GM19455 (cell line): ENCODE results near the gene LLCFC1.

ENCODE experiments used
- ATAC-seq: cut with Tn5 transposase; IDR thresholded peaks from one replicate; pipeline ENCODE4 v1.9.1; 2021; ENCODE audit not compliant: unreplicated experiment

The LLCFC1 gene

DNA sequence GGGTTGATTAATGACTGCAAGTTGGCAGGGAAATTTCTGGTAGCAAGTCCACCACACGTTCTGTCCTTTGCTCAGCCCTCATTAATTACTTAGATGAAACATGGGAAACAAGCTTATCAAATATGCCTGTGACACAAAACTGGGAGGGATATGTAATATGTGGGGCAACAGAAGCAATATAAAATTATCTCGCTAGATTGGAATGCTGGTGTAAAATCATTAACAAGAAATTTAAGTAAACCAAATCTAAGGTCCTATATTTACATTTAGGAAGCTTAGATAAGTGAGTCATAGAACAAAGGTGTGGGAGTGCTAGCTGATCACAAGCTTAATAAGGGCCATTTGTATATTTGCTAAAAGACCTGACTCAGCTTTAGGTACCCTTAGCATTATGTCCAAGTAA, 29.3 kb upstream of the LLCFC1 start:
- no peak for ATAC-seq

- ATAC-seq, result no peak
These were observed 28.8 kb upstream of the LLCFC1 start for GRCh38 chr7:142910481-142910880.

- no peak for ATAC-seq
These were observed 26.2 kb upstream of the LLCFC1 start for GRCh38 chr7:142913051-142913450.

- ATAC-seq, result no peak
These were observed 25.7 kb upstream of the LLCFC1 start for GRCh38 chr7:142913566-142913965.

DNA sequence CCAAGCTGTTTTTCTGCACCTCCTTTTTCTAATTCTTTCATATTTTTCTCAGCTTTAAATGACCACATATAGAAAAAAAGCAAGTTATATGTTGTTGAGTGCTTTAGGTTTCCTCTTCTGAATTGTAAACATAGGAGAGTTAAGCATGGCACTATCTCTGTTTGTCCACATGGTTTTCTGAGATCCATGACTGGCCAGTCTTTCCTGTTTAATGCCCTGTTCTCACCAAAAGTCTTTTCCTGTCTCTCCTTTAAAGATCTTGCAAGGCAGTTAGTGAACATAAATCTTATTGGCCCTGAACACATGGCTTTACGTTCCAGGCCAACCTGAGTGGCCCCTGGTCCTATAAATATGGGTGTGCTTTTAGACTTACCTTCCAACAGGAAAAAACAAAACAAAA, 25.2 kb upstream of the LLCFC1 start:
- no peak for ATAC-seq

- no peak for ATAC-seq
These were observed 24.0 kb upstream of the LLCFC1 start for GRCh38 chr7:142915315-142915714.

DNA sequence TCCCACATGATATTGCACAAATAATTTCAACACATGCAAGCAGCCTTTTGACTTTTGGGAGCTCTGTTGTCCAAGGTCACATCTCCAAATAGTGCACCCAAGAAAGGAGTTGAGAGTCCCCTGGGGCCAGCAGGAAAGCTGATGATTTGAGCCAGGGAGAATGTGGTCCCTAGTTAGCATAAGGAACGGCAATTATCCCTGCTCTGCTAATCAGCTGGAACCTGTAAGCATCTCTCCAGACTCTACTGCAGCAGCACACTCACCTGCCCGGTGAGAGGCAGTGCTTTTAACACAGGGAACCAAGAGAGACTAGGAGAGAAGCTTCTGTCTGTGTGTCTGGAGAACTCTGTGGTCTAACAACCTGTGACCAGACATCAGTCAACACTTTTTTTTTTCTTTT, 22.8 kb upstream of the LLCFC1 start:
- no peak for ATAC-seq

DNA sequence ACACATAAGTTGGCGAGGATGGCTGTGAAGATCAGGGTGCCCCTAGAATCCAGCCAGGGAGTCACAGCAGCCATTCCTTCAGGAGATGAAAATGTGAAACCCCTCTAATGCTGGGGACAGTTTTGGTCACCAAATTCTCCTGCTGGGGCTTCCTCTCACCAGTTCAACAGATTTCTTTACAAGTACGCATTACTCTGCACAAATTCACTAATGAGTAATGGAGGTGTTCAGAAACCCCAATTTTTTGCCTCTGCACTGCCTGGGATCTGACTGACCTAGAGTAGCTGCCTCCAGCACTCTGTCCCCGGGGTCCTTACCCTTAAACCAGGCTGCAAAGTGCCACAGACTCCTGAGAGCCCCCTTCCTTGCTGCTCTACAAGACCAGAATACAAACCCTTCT, 21.8 kb upstream of the LLCFC1 start:
- no peak for ATAC-seq

GRCh38 chr7:142918901-142919300, 20.4 kb upstream of the LLCFC1 start:
- no peak for ATAC-seq

- no peak for ATAC-seq
These were observed 19.6 kb upstream of the LLCFC1 start for GRCh38 chr7:142919656-142920055.

DNA sequence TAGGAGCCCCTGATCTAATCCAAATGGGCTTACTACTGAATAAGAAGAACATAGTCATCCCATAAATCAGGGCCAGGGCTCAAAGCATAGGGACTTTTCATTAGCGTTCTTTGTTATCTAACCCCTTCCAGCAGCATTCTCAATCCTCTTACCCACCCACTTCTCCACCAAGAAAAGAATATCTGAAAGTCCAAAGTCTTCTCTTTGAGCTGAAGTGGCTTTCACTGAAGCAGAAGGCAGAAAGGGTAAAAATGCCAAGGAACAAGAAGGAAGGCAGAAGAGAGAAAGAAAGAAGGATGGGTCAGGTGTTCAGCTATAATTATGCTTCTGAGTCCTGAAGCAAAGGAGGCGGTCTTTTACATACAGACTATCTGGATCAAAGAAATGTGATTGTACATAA, 15.9 kb upstream of the LLCFC1 start:
- ATAC-seq, result no peak

- no peak for ATAC-seq
These were observed 13.9 kb upstream of the LLCFC1 start for GRCh38 chr7:142925413-142925812.

- no peak for ATAC-seq
These were observed 12.1 kb upstream of the LLCFC1 start for GRCh38 chr7:142927085-142927745.

GRCh38 chr7:142927949-142928348, 11.3 kb upstream of the LLCFC1 start:
- no peak for ATAC-seq

DNA sequence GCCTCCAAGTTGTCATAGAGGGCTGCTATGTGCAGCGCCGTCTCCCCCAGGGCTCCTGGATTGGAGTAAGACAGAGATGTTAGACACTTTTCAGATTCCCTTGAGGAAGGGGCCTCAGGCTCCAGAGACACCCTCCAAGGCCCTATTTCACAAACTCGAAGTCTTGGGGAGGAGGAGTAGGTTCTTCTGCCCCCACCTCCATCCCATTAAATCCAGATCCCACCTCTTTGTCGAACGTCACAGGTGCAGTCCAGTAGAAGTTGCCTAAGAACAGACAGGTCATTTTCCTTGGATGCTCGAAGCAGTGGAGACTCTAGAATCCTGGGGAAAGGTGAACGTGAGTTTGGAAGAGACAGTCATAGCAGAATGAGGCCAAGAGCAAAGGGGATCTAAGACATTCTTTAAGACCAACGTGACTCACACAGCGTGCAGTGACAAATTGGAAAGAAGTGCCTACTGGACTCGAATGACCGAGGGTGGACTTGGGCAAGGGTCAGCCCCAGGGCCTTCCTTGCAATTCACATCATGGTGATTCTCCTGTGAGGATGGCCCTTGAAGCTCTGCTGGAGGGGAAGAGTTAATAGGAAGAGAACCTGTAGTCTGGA, 9.1 kb upstream of the LLCFC1 start:
- no peak for ATAC-seq

GRCh38 chr7:142932386-142933091, 6.7 kb upstream of the LLCFC1 start:
- no peak for ATAC-seq

DNA sequence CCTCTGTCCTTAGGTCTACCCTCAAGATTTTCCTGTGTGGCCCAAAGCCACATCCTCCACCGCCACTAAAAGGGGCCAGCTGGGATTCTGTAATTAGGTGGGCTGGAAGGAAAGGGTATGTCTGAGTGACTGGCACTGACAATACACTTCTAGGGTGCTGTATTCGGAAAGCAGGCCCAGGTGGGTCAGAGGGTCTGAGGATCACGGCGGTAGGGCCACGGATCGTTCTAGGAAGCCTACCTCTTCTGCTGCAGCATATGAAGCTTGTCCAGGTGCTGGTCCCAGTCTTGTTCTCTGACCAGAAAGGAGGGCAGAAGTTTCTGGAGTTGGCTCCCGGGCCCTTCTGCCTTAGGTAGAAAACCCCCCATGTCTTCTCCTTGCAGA, 6.2 kb upstream of the LLCFC1 start:
- no peak for ATAC-seq

- no peak for ATAC-seq
These were observed 5.7 kb upstream of the LLCFC1 start, which contains the start of gene TRPV5 for GRCh38 chr7:142933624-142934023. Gene TRPV5, minus strand, starts transcription at chr7:142933746. Its CDS starts 287 bp downstream, at chr7:142933459.

DNA sequence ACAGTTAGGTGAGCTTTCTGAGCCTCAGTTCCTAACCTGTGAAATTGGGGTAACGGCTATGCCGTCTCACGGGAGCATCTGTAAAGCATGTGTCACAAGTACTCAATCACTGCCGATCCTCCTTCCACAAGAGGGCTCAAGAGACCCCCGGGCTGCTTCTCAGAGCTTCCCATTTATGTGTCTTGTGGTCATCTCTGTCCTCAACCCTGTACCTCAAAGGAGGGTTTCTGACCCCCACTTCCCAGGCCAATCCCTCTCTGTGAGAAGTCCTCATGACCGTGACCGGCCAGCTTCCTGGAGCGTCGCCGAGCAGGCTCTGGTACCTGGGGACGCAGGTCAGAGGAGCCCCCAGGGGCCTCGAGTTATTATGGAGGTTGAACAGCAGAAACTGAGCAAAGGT, 5.2 kb upstream of the LLCFC1 start:
- no peak for ATAC-seq

- ATAC-seq, result no peak
These were observed 3.2 kb upstream of the LLCFC1 start for GRCh38 chr7:142935941-142936565.

DNA sequence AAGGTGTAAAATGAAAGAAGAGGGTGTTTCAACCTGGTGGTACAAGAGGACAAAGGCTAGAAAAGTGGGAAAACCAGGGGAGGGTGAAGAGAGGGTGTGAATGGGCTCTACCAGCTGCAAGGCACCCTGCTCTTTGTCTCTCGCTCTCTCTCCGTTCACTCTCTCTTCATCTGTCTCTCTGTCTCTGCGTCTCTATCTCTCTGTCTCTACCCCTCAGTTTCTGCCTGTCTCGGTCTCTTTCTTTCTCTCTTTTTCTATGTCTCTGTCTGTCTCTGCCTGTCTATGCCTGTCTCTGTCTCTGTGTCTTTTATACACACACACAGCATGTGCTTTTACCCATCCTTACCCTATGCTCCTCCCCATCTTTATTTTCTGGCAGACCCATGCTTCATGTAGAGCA, 673 bp upstream of the LLCFC1 start:
- ATAC-seq, result no peak

GRCh38 chr7:142940966-142941535, 1.8 kb downstream of the LLCFC1 start:
- no peak for ATAC-seq
